Measurements from ENCODE around the gene DST.

Gene DST

GRCh38 chr6:56456785-56457184, 185.9 kb downstream of the DST start:
- no peak overlapping the region for H3K4me3 ChIP-seq (replicated peaks in 1 of 2; ENCODE audit: low read depth in 2 of 2, low read length in 2 of 2)
- no peak for DNase-seq (ENCODE audit: low read depth in 2 of 2)
- no peak for TF ChIP-seq CTCF (IDR thresholded peaks at IDR 0.05; ENCODE audit: low read depth, low read length)

GRCh38 chr6:56450882-56451739, 191.6 kb downstream of the DST start:
- H3K4me3 ChIP-seq (replicated peaks in 1 of 2; ENCODE audit: low read depth in 2 of 2, low read length in 2 of 2) = no peak overlapping the region
- DNase-seq (ENCODE audit: low read depth in 2 of 2) = peak; percentile 72 to 94
- TF ChIP-seq CTCF (IDR thresholded peaks at IDR 0.05; ENCODE audit: low read depth, low read length) = no peak

GRCh38 chr6:56450376-56450775, 192.3 kb downstream of the DST start:
- no peak for DNase-seq (ENCODE audit: low read depth in 2 of 2)
- TF ChIP-seq CTCF (IDR thresholded peaks at IDR 0.05; ENCODE audit: low read depth, low read length) = no peak

GRCh38 chr6:56448046-56448445, 194.6 kb downstream of the DST start:
- H3K4me3 ChIP-seq (replicated peaks in 1 of 2; ENCODE audit: low read depth in 2 of 2, low read length in 2 of 2) = no peak overlapping the region
- DNase-seq (ENCODE audit: low read depth in 2 of 2) = no peak
- no peak for TF ChIP-seq CTCF (IDR thresholded peaks at IDR 0.05; ENCODE audit: low read depth, low read length)

More at GRCh38 chr6:56450376-56450775, 192.3 kb downstream of the DST start:
- H3K4me3 ChIP-seq (replicated peaks in 1 of 2; ENCODE audit: low read depth in 2 of 2, low read length in 2 of 2) = no peak overlapping the region

- peak in 1 of 2 donors; percentile 34 for DNase-seq (ENCODE audit: low read depth in 2 of 2)
- H3K4me3 ChIP-seq (replicated peaks in 1 of 2; ENCODE audit: low read depth in 2 of 2, low read length in 2 of 2) = no peak overlapping the region
- no peak for TF ChIP-seq CTCF (IDR thresholded peaks at IDR 0.05; ENCODE audit: low read depth, low read length)
Observed at GRCh38 chr6:56445818-56446217, 196.9 kb downstream of the DST start.

GRCh38 chr6:56444855-56445254, 197.8 kb downstream of the DST start:
- DNase-seq (ENCODE audit: low read depth in 2 of 2) = no peak
- H3K4me3 ChIP-seq (replicated peaks in 1 of 2; ENCODE audit: low read depth in 2 of 2, low read length in 2 of 2) = no peak overlapping the region
- no peak for TF ChIP-seq CTCF (IDR thresholded peaks at IDR 0.05; ENCODE audit: low read depth, low read length)

Data from cardiac fibroblast (primary cell).